GM10248 (cell line): Measurements from ENCODE around the gene FAM181A.
A peak's percentile ranks its signal among the peaks of the same experiment; 100 is the strongest.

ENCODE experiments used
- CTCF ChIA-PET: fragments of 300-600 bp; sonication (Branson Sonifier 250); formaldehyde crosslinking; extraction: SDS; loops from one replicate; lab custom pipeline; 2021; ENCODE audit warnings: antibody characterized with exemption; lab: Yijun Ruan, JAX
- POLR2A ChIA-PET: fragments of 350-650 bp; sonication (Branson Sonifier 250); formaldehyde crosslinking; extraction: SDS; loops from one replicate; lab custom pipeline; 2020; ENCODE audit warnings: antibody characterized with exemption; lab: Yijun Ruan, JAX
- DNase-seq: peaks from one replicate; pipeline ENCODE4 v3.0.0; 2012; ENCODE audit errors: extremely low spot score
- TF ChIP-seq, protein P1 (sequence below): IDR thresholded peaks from 2 replicates; pipeline ENCODE4 v1.5.1; 2012; ENCODE audit warnings: mild to moderate bottlenecking, low read depth; ENCODE audit errors: extremely low read depth, missing control alignments, control extremely low read depth

Gene FAM181A

DNA sequence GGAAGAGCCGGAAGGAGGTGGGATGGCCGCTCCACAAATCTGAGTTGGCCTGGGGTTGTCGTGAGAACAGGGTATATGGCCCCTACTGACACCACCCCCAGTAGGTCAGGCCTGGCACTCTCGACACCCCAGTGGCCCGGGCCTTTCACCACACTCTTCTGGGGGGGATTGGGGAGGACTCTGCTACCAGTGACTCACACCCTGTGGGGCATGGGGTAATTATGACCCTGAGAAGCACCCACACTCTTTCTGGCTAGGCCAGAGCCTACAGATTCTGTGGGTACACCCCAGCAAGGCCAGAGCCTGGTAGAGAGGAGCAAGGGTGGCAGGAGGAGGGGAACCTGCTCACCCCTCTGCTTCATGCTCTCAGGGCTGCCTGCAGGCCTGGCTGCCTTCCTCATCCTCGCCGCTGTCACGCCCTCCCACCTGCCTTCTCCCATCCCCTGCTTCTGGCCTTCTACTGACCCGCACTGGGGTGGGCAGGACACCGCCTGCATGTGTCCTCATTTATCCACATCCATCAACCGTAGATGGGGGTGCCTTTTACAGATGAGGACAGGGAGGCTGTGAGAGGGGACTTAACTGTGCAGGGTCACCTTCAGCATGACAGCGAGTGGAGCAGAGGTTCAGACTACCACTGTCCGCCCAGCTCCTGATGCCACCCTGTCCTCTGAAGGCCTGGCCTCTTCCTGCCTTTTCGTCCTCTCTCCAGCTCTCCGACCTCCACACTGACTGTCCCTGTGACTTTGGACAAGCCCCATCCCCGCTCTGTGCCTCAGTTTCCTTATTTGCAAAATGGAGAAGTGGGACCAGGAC, 30.8 kb downstream of the FAM181A start:
- TF ChIP-seq, protein P1, sequence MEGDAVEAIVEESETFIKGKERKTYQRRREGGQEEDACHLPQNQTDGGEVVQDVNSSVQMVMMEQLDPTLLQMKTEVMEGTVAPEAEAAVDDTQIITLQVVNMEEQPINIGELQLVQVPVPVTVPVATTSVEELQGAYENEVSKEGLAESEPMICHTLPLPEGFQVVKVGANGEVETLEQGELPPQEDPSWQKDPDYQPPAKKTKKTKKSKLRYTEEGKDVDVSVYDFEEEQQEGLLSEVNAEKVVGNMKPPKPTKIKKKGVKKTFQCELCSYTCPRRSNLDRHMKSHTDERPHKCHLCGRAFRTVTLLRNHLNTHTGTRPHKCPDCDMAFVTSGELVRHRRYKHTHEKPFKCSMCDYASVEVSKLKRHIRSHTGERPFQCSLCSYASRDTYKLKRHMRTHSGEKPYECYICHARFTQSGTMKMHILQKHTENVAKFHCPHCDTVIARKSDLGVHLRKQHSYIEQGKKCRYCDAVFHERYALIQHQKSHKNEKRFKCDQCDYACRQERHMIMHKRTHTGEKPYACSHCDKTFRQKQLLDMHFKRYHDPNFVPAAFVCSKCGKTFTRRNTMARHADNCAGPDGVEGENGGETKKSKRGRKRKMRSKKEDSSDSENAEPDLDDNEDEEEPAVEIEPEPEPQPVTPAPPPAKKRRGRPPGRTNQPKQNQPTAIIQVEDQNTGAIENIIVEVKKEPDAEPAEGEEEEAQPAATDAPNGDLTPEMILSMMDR: no peak
- POLR2A ChIA-PET: interaction anchor here (0.5 to 2.9 kb wide), 8 partner anchors 10 to 1183 kb away, joined by 3 to 18 read pairs (median 7); no protein-coding TSS in a partner anchor
- no peak for DNase-seq
- CTCF ChIA-PET: interaction anchor here (1.6 to 11.9 kb wide), 7 partner anchors 11 to 43 kb away, joined by 5 to 156 read pairs (median 11); partner anchors contain the start of genes ASB2 and CCDC197

GRCh38 chr14:93958567-93959238, 31.6 kb downstream of the FAM181A start:
- TF ChIP-seq, protein P1: no peak
- ChIA-PET CTCF (interaction anchor here (0.9 to 11.9 kb wide), 9 partner anchors 11 to 43 kb away, joined by 3 to 156 read pairs (median 10); partner anchors contain the start of genes ASB2 and CCDC197), POLR2A (interaction anchor here (1.1 to 2.9 kb wide), 9 partner anchors 9 to 46 kb away, joined by 3 to 18 read pairs (median 6); no protein-coding TSS in a partner anchor)
- DNase-seq: no peak

DNA sequence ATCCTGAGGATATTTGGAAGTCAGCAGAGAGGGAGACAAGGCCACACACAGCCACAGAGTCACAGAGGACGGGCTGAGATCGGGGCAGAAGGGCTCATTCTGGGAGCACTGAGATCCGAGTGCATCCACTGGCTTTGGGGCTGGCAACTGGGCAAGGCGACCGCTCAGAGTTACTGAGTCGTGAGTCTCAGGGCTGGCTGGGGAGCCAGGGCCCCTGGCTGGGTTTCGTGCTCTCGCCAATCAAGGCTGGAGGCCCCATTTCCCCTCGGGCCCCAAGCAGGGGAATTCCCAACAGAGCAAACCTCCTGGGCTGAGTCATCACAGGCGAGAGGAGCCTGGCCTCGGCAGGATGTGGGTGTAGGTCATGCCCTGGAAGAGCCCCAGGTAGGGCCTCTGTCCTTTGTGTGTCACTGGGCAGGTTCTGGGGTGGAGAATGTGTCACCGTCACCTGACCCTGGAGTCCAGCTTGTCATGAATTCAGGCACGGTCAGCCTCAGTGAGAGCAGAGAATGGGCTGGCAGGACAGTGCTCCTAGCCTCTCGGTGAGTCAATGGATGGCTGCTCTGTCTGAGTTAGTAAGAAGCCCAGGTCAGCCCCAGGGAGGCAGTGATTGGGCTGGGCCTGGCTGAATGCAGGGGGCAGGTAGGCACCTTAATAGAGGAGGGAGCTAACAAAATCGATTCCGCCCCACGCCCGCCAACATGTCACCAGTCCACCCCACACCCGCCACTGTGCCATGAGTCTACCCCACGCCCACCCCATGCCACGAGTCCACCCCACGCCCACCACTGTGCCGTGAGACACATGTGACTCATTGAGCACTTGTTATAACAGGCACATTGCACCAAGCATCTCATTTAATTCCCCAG, 32.3 kb downstream of the FAM181A start:
- ChIA-PET POLR2A (interaction anchor here (1.1 to 2.9 kb wide), 8 partner anchors 8 to 45 kb away, joined by 3 to 18 read pairs (median 7); no protein-coding TSS in a partner anchor), CTCF (interaction anchor here (0.9 to 11.9 kb wide), 10 partner anchors 10 to 42 kb away, joined by 3 to 156 read pairs (median 8); partner anchors contain the start of genes ASB2 and CCDC197)
- TF ChIP-seq, protein P1: no peak
- DNase-seq: peak; percentile 93

- TF ChIP-seq, protein P1: no peak
- no peak for DNase-seq
- ChIA-PET POLR2A (interaction anchor here (0.9 to 2.9 kb wide), 8 partner anchors 8 to 41 kb away, joined by 4 to 18 read pairs (median 7); no protein-coding TSS in a partner anchor), CTCF (interaction anchor here (1.4 to 11.9 kb wide), 10 partner anchors 9 to 41 kb away, joined by 4 to 156 read pairs (median 10); partner anchors contain the start of genes ASB2 and CCDC197)
Measured at GRCh38 chr14:93960108-93960475, 32.9 kb downstream of the FAM181A start.

DNA sequence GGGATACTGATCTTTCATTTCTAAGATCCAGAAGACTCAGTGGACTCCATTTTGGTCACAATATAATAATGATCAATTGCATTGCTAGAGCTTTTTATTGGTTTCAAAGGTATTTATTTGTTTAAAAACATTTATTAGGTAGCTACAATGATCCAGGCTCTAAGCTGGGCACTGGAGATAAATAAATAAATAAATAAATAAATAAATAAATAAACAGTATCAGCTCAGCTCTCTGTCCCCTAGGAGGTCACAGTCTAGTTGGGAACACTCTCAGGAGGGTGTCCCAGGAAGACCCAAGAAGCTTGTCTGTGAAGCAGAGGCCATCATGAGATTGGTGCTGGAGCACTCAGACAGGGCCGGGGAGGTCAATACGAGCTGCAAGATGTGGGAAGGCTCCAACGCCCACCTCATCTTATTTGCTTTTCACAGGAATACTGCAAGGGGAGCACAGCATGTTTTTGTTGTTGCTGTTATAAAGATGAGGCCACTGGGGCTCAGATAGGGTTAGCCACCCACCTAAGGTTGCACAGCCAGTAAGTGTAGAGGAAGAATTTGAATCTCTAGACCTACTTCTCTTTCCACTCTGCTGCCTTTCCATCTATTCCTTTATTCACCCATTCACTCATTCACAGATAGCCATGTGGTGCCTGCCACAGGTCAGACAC, 33.8 kb downstream of the FAM181A start:
- CTCF ChIA-PET: interaction anchor here (1.1 to 11.9 kb wide), 8 partner anchors 8 to 40 kb away, joined by 4 to 156 read pairs (median 10); partner anchors contain the start of gene CCDC197
- POLR2A ChIA-PET: interaction anchor here (0.9 to 2.9 kb wide), 5 partner anchors 10 to 40 kb away, joined by 3 to 18 read pairs (median 6); no protein-coding TSS in a partner anchor
- TF ChIP-seq, protein P1: no peak
- no peak for DNase-seq
